Stimulated activated CD8-positive, alpha-beta memory T cell treated with anti-CD3 and anti-CD28 coated beads, Interleukin-4, amount 100 ng/mL, for 24 hours (primary cell): ENCODE data around the gene WFIKKN2.

Experiments
- DNase-seq: peaks from one replicate; pipeline ENCODE4 v3.0.0-alpha.2; 2020; ENCODE audit warnings: low read depth

WFIKKN2 gene

DNA sequence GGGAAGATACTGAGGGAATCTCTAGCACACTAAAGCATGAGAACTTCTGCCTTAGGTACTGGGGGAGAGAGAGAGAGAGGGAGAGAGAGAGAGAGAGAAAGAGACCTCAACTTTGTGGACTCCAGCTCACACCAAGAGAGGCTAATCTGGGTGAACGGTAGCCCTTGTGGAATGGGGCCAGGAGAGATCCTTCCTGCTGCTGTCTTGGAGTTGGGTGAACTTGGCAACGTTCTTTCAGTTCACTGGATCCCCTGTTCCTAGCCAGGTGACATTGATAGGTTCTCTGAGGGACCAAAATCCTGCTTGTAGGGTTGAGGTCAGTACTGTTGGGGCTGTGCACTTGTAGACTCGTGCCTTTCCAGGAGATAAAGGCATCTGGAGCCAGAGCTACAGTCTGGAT is 26.5 kb upstream of the WFIKKN2 start:
- DNase-seq: no peak

DNA sequence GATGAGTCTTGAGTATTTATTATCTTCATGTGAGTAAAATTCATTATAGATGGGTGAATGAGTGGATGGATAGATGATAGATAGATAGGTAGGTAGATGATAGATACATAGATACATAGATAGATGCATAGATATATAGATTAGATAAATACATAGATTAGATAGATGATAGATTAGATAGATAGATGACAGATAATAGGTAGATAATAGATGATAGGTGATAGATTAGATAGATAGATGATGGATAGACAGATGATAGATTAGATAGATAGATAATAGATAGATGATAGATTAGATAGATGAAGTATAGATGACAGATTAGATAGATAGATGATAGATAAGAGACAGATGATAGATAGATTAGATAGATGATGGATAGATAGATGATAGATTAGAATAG is 21.8 kb upstream of the WFIKKN2 start:
- DNase-seq: no peak

GRCh38 chr17:50815400-50815799 is 20.0 kb upstream of the WFIKKN2 start:
- DNase-seq: no peak

DNA sequence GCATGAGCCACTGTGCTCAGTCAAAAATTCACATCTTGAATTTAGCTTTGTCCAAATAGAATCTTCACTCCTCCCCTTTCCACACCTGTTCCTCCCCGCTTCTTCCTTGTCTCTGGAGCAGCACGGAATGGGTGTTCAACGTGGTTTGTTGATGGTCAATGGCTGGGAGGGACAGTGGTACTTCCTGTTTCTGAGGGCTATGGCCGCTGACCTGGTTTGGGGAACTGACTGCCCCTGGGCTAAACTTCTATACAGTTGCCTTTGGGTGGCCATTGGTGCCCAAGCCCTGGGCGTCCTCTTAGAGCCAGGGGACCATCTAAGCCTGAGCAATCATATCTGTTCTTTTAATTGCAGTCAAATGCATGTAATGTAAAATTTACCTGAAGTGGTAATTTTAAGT is 19.1 kb upstream of the WFIKKN2 start:
- no peak for DNase-seq

DNA sequence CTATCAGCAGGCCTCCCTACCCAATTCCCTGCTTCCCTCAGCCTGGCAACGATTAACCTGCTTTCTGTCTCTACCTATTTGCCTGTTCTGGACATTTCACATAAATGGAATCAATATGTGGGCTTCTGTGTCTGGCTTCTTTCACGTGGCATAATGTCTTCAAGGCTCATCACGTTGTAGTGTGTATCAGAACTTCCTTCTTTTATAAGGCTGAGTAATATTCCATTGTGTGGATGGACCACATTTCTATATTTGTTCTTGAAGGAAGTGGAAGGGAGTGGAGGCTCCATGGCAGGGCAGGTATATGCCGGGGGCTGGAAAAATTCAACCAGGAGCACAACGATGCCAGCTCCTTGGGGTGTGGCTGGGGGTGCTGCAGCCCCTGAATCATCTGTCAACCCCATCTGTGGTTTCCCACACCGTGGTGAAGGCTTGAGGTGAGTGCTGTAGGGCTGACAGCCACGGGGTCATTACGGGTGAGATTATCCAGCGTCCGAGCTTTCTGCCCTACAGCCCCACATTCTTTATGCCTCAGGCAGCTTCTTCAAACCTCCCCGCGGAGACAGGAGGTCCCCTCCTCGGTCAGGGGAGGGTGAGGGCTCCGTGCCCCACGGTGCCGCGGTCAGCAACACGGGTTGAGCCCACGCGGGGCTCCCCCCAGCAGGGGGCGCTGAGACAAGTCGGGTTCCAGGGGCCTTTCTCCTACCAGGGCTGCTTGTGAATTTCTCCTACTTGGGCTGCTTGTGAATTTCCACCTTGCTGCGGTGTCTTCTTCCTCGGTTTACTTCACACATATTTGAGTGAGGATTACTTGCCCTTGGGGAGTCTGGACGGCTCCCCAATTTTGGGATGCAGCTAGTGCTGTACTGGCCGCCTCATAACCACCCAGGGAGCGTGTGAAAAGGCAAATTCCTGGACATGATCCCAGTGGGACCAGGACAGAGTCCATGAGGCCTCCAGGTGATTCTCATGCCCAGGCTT is 18.3 kb upstream of the WFIKKN2 start:
- DNase-seq: peak; percentile 41

DNA sequence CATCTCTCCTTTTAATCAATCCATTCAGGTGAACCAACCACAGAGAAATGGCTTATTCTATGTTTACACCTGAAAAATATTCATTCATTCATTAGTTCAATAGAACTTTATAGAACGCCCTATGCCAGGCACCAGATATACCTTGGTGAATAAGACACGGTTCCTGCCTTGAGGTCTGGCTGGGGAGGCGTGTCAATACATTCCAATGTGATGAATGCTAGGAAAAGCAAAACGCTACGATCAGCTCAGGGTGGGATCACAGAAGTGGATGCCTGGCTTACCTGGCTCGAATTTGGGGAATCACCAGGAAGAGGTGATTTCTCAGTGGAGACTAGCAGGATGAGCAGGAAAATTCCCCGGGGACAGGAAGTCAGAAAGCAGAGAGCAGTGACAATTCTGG is 17.5 kb upstream of the WFIKKN2 start:
- no peak for DNase-seq

DNA sequence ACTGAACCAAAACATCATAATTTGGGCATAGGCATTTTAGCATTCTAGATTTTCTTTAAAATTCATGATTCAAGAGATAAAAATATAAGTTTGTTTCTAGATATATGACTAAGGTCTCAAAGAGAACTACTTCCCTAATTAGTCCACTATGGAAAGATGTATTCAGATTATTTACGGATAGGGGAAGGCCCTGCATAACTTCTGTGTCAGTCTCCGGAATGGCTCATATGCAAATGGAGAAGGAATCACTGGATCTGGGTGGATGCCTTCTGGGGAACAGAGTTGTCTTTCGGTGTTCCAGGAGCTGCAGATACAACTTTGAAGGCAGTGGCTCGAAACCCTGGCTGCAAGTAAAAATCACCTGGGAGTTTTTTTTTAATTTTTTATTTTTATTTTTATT is 17.1 kb upstream of the WFIKKN2 start:
- no peak for DNase-seq

DNA sequence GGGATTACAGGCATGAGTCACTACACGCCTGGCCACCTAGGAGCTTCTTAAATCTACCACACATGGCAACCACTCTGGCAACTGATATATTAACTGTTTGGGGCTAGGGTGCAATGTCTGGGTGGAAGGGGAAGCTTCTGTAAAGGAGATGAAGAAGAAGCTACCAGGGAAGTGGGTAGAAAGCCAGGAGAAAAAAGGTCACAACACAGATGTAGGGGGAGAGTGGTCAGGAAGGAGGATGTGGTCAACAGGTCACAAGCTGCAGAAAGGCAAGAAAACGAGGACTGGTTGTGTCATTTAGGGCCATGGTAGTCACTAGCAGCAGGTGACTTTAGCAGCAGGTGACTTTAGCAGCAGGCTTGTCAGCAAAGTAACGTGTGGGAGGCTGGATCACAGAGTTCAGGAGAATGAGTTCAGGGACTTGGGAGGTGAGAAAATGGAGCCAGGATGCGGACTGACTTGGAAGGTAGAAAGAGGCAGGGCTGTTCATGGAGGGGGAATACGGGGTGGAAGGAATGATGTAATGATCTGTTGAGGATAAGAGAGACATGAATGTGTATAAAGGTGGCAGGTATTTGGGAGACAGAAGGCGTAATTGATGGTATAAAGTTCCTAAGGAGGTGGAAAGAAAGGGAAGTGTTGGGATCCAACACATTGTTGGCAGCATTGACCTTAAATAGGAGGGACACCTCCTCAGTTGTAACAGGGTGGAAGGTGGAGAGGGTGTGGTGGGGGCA is 16.3 kb upstream of the WFIKKN2 start:
- no peak for DNase-seq

GRCh38 chr17:50820651-50821050 is 14.7 kb upstream of the WFIKKN2 start:
- no peak for DNase-seq

GRCh38 chr17:50822550-50822949 is 12.8 kb upstream of the WFIKKN2 start:
- DNase-seq: no peak

DNA sequence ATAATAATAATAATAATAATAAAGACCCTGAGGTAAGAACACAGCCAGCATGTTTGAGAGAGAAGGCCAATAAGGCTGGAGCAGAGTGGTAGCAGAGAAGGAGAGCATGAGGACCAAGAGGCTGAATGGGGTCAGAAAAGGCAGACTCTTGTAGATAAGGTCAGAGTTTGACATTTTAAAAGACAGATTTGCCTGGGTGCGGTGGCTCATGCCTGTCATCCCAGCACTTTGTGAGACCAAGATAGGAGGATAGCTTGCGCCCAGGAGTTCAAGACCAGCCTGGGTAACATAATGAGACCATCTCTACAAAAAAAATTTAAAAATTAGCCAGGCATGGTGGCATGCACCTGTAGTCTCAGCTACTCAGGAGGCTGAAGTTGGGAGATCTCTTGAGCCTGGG is 11.0 kb upstream of the WFIKKN2 start:
- DNase-seq: no peak

DNA sequence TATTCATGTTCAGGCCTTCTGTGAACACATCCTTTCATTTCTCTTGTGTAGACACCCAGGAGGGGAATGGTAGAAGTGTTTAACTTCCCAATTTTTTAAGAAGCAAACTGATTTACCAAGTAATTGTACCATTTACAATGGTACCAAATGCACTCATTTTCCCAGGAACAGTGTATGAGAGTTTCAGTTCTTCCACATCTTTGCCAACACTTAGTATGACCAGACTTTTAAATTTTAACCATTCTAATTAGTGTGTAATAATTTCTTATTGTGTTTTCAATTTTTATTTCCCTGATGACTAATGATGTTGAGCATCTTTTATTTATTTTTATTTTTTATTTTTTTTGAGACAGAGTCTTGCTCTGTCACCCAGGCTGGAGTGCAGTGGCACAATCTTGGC is 10.2 kb upstream of the WFIKKN2 start:
- DNase-seq: no peak

DNA sequence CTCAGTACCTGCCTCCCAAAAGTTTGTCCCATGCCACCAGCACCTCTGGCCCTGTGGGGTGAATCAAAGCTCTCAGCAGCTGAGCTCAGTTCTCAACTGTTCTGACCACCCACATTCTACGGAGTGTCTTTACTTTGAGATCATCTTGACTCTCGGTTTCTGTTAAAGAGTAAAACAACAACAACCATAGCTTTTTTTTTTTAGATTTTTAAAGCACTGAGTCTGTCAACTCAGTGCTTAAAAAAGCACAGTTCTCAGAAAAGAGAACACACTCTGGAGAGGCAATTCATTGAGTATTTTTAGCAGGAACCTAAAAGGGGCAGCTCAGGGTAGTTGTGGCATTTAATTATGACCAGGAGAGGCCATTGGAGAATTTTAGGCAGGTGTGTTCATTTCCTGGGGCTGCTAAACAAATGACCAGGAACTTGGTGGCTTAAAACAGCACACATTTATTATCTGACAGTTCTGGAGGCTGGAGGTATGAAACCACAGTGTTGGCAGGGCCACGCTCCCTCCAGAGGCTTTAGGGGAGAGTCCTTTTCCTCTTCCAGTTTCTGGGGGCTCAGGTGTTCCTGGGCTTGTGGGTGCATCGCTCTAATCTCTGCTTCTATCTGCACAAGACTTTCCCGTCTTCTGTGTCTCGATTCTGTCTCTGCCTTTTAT is 6.7 kb upstream of the WFIKKN2 start:
- DNase-seq: no peak

DNA sequence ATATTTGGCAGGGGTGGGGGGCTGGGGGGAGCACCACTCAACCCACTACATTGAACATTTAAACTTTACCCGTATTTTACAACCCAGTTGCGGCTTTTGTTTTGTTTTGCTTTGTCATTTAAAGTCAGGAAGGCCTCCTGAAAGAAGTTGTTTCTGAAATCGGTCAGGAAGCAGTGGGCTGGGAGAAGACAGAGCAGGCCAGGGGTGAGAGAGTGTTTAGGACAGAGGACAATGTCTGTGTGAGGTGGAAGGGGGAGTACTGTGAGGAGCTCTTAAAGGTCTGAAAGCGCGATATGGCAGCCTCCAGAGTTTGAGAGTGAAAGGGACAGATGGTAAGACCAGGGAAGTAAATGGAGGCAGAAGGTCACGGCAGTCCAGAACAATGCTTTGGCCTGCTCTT is 6.1 kb upstream of the WFIKKN2 start:
- no peak for DNase-seq

- DNase-seq: no peak
Observed at GRCh38 chr17:50830352-50830751, 5.0 kb upstream of the WFIKKN2 start.

DNA sequence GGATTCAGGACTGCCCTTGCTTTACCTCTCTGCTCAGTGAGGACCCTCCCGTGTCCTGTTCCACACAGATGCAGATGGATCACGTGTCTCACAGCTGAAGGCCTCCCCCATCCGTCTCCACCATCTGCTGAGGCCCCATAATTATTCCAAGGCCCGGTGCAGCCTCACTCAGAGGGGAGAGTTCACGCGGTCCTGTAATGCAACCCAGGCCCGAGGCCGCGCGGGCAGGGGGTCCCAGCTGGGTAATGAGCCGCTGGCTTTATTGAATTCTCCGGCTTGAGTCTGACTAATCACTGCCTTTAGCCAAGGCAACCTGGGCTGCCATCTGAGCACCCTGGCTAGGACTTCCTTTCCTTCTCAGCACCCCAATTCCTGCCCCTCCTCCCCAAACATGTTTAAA is 4.4 kb upstream of the WFIKKN2 start:
- DNase-seq: no peak

DNA sequence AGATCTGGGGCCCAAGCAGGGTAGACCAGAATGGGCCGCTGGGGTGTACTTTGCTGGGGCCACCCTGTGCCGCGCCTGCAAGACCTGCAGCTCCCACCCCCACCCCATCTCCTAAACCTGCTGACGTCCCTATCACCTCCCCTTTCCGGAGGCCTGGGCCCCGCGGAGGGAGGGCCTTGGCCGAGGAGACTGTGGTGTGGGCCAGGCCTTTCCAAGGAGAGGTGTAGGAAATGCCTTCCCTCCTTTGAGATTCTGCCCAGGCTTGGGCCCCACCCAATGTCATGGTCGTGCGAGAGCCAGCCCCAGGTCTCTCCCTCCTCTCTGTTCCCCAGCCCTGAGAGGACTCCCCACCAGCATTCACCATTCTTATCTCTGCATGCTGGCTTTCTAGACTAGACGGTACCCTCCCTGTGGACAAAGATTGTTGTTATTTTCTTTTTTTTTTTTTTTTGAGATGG is 3.9 kb upstream of the WFIKKN2 start:
- DNase-seq: no peak

DNA sequence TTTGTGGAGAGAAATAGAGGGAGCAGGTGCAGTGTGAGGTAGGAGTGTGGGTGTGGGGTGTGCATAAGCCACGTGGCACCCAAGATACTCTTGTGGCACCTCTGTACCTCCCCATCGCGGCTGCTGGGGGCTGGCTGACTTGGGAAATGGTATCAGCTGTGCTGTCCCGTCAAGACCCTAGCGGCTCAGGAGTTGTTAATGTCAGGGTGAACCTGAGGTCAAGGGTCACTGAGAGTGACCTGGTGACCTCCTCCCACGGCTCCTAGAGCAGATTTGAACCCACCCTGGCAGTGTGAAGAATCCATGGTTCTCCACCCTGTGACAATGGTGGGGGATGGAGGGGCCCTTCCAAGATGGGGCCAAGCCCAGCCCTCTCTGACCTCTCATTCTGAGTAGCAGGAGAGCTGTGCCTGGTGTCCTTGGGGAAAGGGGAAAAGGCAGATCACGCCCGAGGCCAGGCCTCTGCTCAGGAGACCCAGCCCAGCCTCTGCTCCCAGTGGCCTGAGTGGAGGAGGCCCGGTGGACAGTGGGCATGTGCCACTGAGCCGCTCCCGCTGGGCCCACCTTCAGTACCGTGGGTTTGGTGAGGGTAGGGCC is 3.0 kb upstream of the WFIKKN2 start:
- no peak for DNase-seq

GRCh38 chr17:50832864-50833381 is 2.5 kb upstream of the WFIKKN2 start:
- no peak for DNase-seq

- no peak for DNase-seq
Observed at GRCh38 chr17:50833510-50834428, 1.6 kb upstream of the WFIKKN2 start.
